Activated effector memory CD4-positive, alpha-beta T cell treated with Interleukin-2 at 50 U/mL for 16 hours (primary cell): Measurements from ENCODE around the gene KCNH4.

Experiments
- DNase-seq: peaks from one replicate; pipeline ENCODE4 v3.0.0-alpha.2; 2020

Gene KCNH4

DNA sequence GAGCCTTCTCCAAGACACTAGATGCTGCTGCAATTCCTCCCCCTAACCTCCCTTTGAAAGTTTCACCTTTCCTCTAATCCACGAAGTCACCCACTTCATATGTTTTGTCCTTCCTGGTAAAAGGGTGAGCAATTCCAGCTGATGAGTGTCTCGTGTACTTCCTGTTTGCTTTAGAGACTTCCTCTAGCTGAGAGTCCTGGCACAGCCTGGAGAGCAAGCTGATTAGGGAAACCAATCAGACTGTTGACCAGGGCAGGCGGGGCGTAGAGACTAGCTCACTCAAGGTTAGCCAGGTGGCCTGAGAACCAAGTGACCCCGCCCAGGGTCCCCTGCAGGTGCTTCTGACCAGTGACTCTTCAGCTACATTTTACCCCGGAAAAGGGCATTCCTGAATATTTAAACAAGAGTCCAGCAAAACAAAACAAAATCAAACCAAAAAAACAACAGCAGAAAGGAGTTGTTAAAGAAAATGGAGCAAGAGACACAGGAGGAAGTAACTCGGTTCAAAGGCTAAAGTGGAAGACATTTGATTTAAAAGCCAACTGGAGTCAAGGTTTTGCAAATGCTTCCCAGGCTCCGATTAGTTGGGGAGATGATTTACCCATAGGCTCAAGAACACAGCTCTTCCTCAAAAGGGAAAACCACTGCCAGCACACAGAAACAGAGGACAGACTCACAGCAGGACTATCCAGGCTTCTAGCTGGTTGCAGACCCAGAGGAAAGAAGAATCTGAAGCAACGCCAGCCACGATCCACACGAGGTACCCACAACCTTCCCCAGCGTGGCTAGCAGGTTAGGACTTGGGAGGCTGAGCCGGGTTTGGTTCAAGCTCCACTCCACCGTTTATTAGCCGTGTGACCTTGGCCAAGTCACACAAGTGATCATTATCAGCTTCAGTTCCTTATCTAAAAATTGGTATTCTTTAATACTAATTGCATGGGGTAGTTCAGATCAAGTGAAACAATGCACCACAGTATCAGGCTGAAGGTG, 45.0 kb downstream of the KCNH4 start:
- DNase-seq, result no peak

DNA sequence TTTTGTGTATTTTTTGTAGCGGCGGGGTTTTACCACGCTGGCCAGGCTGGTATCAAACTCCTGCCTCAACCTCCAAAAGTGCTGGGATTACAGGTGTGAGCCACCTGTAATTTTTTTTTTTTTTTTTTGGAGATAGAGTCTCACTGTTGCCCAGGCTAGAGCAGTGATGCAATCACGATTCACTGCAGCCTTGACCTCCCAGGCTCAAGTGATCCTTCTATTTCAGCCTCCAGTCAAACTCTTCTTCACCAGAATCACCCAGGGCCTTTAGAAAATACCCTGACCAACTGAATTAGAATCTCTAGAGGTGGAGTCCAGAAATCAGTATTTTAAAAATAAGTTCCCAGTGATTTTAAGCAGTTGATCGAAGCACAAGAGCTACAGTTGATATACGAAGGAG, 45.8 kb downstream of the KCNH4 start:
- no peak for DNase-seq

GRCh38 chr17:42133461-42134041, 47.4 kb downstream of the KCNH4 start:
- DNase-seq, result peak; percentile 15

- DNase-seq, result no peak
Measured at GRCh38 chr17:42132941-42133340, 48.0 kb downstream of the KCNH4 start.

DNA sequence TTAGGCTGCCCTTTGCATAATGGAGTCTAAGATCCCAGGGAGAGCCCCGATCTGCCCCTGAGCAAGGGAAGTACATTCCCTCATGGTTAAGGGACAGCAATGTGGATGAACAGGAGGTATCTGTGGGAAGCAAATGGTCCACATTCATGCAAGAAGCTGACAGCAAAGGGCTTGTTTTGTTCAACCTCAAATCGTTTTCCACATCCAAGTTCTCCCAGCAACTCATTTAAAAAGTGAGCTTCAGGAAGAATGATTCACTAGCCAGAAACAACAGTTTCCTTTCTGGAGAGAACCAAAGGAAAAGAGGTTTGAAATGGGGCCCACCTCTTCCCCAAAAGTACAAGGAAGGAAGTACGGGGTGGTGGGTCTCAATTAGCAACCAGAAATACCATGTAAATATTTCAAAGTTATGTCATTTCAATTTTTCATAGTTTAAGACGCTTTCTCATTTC, 48.9 kb downstream of the KCNH4 start:
- DNase-seq, result no peak

DNA sequence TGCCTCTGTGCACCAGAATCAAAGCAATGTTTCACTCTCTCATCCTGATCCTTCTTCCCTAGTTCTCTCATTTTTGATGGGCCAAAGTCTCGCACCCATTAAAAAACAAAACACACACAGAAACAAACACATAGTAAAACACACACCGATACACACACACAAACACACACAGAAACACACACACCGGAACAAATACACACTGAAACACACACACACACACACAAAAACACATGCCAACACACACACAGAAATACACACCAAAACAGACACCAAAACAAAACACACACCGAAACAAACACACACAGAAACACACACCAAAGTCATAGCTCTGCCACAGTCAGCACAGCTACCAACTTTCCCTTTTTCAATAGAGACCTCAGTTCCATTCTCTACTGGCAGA, 49.7 kb downstream of the KCNH4 start:
- no peak for DNase-seq

DNA sequence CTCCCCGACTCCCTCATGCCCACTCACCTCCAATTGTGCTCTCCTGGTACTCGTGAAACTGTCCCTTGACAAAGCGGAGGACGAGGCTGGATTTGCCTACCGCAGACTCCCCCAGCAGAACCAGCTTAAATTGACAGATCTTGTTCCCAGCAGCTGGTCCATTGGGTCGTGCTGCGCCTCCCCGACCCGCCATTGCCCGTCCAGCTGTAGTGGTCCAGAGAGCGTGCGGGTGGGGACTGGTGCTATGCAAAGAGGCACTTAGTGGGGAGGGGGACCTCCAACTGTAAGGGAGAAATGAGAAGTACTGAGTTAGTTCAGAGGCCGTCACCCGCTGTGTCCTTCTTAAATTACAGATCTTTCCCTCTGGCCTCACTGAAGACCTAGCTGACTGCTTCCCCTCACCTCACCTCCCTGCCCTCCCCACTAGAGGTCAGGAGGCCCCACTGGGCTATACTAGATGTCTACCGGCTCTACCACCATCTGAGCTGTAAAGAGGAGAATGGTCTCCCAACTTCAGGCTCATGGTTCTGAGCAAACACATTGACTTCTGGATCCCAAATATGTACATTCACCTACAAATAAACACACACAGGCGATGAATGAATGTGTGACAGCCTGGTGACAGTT, 50.5 kb downstream of the KCNH4 start:
- DNase-seq, result no peak

- DNase-seq, result no peak
Measured at GRCh38 chr17:42129109-42129837, 51.7 kb downstream of the KCNH4 start.

DNA sequence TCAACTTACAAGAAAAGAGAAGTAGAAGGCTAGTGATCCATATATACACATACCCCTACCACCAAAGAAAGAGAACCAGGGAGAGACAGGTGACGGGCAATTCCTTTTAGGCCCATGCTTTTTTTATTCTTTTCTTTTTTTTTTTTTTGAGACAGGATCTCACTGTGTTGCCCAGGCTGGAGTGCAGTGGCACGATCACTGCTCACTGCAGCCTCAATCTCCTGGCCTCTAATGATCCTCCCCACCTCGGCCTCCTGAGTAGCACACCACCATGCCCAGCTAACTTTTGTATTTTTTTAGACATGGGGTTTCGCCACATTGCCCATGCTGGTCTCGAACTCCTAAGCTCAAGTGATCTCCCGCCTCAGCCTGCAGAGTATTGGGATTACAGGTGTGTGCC, 53.5 kb downstream of the KCNH4 start:
- DNase-seq, result no peak

- no peak for DNase-seq
Measured at GRCh38 chr17:42126836-42127235, 54.1 kb downstream of the KCNH4 start.

GRCh38 chr17:42125565-42125964, 55.4 kb downstream of the KCNH4 start:
- DNase-seq, result no peak

GRCh38 chr17:42124256-42124655, 56.7 kb downstream of the KCNH4 start:
- no peak for DNase-seq

DNA sequence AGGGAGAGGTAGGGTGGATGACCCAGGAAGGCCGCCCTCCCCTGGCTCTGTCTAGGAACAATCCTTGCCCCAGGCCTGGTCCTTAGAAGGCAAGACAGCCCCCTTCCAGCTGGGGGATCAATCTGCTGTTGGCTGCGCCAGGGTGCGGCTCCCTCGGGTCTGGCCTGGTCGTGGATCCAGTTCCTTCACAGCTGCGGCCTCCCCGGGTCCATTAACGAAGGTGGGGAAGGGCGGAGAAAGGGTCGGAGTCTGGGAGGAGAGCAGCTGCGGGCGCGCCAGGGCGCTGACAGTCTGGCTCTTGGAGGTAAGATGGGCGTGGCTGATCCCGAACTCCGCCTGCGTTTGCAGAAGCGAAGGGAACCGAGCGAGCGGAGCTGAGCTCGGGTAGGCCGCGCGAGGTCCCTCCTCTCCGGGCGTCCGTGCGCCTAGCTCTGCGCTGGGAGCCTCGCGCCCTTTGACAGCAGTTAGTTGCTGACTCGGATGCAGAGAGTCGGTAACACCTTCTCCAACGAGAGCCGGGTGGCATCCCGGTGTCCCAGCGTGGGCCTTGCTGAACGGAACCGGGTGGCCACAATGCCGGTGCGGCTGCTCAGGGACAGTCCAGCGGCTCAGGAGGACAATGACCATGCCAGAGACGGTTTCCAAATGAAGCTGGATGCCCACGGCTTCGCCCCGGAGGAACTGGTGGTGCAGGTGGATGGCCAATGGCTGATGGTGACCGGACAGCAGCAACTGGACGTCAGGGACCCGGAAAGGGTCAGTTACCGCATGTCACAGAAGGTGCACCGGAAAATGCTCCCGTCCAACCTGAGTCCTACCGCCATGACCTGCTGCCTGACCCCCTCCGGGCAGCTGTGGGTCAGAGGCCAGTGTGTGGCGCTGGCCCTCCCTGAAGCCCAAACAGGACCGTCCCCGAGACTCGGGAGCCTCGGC, 58.3 kb downstream of the KCNH4 start, which contains the start of gene HSPB9:
Gene HSPB9 (plus strand): TSS at position 434 of the 933 bp plus-strand sequence. CDS start 47 bp downstream, at position 481.
- DNase-seq, result no peak

DNA sequence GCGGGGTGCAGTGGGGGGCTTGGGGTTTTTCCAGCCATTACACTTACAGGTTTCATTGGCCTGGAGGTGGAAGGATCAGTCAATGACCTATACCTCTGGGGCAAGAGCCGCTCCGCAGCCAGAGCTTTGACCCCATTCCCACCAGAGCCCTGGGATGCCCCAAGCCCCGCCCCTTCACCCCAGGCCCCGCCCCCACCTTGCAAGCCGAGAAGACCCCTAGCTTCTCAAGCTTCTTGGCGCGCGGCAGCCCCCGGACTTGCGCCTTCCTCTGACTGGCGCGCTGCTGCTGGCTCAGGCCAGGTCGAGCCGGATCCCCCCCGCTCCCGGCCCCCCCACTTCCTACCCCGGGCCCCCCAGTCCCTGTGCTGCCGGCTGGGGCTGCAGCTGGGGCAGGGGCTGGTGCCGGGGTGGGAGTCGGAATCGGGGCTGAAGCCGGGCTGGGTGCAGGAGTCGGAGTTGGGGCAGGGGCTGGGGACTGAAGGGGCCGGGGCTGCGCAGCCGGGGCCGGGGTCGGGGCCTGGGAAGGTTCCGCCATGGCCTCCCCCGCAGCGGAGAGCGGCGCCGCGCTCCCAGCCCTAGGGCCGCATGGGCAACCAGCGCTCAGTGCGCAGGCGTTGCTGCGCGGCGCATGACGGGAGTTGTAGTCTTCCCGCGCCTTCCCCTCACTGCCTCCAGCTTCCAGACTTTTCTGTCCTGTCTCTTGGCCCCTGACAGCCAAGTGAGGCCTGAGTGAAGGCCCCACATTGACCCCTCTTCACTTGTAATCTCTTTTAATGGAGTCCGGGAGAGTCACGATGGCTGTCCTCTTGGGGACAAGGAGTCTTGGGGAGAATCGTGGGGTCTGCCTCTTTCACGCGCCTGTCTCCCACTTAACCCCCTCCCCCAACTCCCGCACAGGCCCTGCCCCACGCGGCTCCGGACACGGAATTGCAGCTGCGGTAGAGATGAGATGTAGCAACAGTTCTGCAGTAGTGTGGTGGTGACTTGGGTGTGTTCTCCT, 59.9 kb downstream of the KCNH4 start, which contains the start of gene KAT2A:
Gene KAT2A (minus strand): TSS at position 598 of the 1,000 bp plus-strand sequence. CDS start 63 bp downstream, at position 535.
- peak; percentile 63 for DNase-seq

DNA sequence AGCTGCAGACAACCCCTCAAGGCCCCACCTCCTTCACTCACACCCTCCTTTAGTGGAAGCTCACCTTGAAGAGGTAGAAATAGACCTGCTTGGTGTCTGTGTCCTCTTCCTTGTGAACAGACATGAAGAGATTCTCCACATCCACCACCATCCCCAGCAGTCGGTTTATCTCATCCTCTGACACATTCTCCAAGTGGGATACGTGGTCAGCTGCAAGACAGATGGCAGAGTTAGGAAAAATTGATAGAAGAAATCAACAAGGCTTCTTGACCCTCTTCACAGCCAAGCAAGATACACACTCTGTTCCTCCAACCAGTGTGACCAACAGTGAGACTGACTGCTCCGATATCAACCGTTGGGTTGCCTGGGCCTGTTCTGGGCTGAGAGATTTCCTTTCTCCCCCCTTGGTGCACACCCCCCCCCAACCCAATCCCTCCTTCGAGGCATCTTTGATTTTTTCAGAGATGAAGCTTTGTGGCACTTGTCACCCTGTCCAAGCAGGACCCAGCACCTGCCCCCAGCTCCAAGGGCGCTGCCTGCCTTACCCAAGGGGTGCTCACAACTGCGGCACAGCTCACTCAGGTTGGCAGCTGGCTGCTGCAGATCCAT, 60.7 kb downstream of the KCNH4 start:
- no peak for DNase-seq

- no peak for DNase-seq
Measured at GRCh38 chr17:42119301-42119700, 61.6 kb downstream of the KCNH4 start.

- DNase-seq, result no peak
Measured at GRCh38 chr17:42118545-42118944, 62.4 kb downstream of the KCNH4 start.

- no peak for DNase-seq
Measured at GRCh38 chr17:42118126-42118510, 62.8 kb downstream of the KCNH4 start.

GRCh38 chr17:42117397-42118125, 63.4 kb downstream of the KCNH4 start:
- no peak for DNase-seq
